Body of pancreas (tissue), 4 donors: Measurements from ENCODE around the gene HS3ST6.

ENCODE experiments used
- POLR2A ChIP-seq, 3 donors: fragments of 450-650 bp; IDR thresholded peaks; one replicate each; pipeline ENCODE4 v1.6.1; 2016; ENCODE audit warnings: antibody characterized with exemption in 3 of 3, mild to moderate bottlenecking in 2 of 3
- TF ChIP-seq, protein P1 (sequence below), 7 experiments: fragments of 450-650 bp in 4 of 7; fragments of 200-600 bp in 3 of 7; sonication (generic) in 3 of 7; IDR thresholded peaks; one replicate each; pipeline ENCODE4 v1.5.1; 2016 to 2019; ENCODE audit warnings: antibody characterized with exemption in 7 of 7

DNA sequence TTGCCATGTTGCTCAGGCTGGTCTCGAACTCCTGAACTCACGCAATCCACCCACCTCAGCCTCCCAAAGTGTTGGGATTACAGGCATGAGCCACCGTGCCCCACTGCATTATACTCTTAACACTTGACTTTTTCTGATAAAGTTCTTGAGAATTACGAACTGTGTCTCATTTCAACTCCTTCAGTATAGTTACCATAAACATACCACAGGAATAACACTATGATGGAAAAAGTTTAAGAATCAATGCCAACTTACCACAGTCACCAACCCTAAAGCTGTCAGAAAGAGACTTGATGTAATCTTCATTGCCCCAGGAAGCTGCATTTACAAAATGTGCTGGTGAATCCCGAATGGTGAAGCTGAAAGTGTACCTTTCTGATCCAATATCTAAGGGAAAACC lies 56.5 kb downstream of the HS3ST6 start:
- TF ChIP-seq POLR2A (IDR thresholded peaks at IDR 0.05) = no peak
- TF ChIP-seq, protein P1, sequence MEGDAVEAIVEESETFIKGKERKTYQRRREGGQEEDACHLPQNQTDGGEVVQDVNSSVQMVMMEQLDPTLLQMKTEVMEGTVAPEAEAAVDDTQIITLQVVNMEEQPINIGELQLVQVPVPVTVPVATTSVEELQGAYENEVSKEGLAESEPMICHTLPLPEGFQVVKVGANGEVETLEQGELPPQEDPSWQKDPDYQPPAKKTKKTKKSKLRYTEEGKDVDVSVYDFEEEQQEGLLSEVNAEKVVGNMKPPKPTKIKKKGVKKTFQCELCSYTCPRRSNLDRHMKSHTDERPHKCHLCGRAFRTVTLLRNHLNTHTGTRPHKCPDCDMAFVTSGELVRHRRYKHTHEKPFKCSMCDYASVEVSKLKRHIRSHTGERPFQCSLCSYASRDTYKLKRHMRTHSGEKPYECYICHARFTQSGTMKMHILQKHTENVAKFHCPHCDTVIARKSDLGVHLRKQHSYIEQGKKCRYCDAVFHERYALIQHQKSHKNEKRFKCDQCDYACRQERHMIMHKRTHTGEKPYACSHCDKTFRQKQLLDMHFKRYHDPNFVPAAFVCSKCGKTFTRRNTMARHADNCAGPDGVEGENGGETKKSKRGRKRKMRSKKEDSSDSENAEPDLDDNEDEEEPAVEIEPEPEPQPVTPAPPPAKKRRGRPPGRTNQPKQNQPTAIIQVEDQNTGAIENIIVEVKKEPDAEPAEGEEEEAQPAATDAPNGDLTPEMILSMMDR (IDR thresholded peaks at IDR 0.05) = no peak
